ENCODE measurements around the gene GDF15.
A peak's percentile ranks its signal among the peaks of the same experiment; 100 is the strongest.

- TF ChIP-seq, protein P1, sequence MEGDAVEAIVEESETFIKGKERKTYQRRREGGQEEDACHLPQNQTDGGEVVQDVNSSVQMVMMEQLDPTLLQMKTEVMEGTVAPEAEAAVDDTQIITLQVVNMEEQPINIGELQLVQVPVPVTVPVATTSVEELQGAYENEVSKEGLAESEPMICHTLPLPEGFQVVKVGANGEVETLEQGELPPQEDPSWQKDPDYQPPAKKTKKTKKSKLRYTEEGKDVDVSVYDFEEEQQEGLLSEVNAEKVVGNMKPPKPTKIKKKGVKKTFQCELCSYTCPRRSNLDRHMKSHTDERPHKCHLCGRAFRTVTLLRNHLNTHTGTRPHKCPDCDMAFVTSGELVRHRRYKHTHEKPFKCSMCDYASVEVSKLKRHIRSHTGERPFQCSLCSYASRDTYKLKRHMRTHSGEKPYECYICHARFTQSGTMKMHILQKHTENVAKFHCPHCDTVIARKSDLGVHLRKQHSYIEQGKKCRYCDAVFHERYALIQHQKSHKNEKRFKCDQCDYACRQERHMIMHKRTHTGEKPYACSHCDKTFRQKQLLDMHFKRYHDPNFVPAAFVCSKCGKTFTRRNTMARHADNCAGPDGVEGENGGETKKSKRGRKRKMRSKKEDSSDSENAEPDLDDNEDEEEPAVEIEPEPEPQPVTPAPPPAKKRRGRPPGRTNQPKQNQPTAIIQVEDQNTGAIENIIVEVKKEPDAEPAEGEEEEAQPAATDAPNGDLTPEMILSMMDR (IDR thresholded peaks at IDR 0.05), result peak in 2 of 7 experiments; percentile 5 to 9
- peak in 2 of 3 donors; percentile 13 to 15 for TF ChIP-seq POLR2A (IDR thresholded peaks at IDR 0.05)
Observed at GRCh38 chr19:18379803-18380747, 5.9 kb upstream of the GDF15 start.
